ENCODE data around the gene SVIL. TPM values are rescaled to one million over a fixed set of nuclear protein-coding genes. Genes with fewer than 3 reads are reported as not detected.
"Not testable (repeated sequence)": the region's sequence is repeated elsewhere in the genome, so short reads cannot be mapped to it uniquely, and the experiment has no call there.

SVIL gene
- polyA plus RNA-seq, 12 donors: 54.5 to 267 (median 193) TPM

DNA sequence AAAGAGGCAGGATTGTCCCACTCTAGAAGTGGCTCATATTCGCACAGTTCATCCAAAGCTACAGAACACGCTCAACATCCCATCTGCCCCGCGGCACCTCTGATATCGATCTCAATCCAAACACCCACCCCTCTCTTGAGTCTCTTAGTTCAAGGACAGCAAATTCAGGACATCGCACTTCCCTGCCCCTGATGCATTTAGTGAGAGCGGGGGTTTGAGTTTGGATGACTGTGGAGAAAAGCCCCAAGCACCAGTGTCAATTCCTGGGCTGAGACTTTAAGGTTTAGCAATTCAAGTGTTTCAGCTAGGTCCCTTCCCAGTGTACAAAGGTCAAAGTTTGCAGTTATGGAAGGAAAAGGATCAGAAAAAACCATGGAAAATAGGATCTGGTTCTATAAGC, 179.7 kb downstream of the SVIL start:
- DNase-seq: no peak

GRCh38 chr10:29454250-29454649, 180.5 kb downstream of the SVIL start:
- DNase-seq: no peak

GRCh38 chr10:29452546-29452945, 182.2 kb downstream of the SVIL start:
- DNase-seq: no peak

GRCh38 chr10:29451946-29452345, 182.8 kb downstream of the SVIL start:
- DNase-seq: no peak

DNA sequence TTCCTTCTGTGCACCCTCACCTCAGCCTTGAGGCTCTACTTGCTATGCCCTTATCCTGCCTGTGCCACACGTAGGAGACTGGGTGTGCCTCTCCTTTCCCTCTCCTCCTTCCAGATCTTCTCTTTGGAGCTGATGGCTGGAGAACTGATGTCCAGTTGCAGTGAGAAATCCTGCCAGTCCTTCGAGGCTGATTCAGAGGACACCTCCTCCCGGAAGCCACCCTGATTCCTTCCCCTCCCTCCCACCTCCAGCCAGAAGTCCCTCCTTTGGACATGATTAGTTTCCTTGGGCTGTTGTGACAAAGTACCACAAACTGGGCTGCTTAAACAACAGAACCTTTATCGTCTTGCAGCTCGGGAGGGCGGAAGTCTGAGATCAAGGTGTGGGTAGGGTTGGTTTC, 184.4 kb downstream of the SVIL start:
- DNase-seq: no peak

DNA sequence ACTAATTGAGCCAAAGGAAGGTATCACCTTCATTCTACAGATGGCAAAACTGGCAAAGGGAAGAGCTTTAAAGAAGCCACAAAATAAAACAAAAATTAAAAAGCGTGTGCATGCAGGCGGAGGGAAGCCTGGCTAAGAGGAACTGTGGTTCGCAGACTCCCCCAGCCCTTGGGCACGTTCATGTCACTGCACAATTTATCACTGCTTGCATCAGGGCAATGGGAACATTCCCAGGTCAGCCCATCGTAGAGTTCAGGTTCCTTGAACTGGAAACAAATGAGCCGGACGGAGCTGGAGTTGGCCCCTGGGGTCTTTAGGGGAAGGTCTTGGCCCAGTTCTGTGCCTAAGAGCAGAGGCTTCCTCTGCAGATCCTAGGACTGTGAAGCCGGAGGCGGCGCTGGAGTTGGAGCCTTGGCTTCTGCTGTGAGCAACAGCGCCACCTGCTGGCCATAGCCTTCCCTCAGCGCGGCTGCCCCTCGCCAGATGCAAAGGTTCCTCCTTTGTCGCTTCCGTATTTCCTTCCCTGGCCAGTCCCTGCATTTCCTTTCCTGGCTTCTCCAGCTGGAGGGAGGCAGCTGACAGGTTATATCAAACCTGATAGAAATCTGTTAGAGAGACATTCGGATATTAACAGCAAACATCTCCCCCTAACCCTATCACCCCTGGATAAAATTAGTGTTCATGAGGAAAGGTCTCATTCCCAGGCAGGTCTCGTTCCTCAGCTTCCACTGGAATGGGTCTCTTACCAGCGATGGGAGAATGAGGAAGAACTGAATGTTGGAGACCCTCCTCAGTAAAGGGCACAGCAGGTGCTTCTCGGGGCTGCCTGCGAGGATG, 185.8 kb downstream of the SVIL start:
- DNase-seq: peak; percentile 87

DNA sequence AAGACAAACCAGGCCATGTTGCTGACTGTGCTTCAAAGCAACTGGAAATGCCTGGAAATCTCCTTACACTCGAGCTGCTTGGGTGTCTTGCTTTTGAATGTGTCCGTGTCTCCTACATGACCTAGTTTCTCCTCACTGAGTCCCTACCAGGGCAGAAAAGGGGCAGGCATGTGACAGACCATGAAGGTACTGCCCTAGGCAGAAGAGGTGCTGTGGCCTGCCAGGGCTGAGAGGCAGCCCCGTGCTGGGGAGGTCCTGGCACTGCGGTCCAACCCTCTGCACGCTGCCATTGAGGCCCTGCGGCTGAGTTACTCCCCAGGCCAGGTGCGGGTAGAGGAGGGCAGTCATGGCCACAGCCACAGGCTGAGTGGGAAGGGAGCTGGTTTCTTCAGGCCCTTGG, 186.6 kb downstream of the SVIL start:
- DNase-seq: no peak

- no peak for DNase-seq
These were observed 188.4 kb downstream of the SVIL start for GRCh38 chr10:29446327-29446726.

DNA sequence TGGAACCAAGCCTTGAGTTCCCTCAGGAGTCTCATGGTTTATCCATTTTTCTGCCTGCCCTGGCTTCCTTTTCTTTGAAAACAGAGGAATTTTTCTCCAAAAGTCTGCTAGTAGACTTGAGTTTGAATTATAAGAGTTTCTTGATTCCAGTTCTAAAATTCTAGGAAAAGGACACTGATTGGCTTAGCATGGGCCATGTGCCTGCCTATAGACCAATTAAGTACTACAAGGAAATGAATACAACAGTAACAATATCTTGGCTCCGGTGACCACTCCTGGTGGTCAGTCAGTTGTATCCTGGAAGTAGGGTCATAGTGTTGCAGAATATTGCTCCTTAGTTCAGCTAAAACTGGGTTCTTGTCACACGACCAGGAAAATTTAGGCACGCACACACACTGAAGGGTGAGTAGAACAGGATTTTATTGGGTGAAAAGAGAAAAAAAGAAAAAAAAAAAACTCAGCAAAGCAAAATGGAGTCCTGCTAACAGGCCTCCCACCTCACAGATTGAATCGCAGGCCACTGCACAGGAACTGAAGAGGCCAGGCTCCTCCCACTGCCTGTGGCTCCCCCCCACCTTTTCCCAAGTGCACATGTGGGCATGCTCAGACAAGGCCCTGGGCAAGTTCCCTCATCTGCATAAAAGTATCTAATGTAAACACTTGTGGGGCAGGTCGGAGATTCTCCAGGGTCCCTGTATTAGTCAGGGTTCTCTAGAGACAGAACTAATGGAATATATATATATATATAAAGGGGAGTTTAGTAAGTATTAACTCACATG, 190.8 kb downstream of the SVIL start:
- no peak for DNase-seq

- no peak for DNase-seq
These were observed 193.8 kb downstream of the SVIL start for GRCh38 chr10:29440981-29441380.

DNA sequence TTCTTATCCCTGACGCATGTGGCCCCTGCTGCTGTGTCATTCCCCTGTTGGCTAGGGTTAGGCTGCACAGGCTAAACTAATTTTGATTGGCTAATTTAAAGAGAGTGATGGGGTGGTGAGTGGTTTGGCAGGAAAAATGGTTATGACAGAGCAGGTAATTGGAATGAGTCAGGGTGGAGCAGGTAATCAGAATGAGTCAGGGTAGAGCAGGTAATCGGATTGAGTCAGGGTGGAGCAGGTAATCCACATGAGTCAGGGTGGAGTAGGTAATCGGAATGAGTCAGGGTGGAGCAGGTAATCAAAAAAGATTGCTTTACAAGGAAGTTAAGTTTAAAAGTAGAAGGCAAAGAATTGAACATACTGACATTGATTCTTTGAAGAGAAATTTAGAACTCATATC, 195.8 kb downstream of the SVIL start:
- DNase-seq: not testable (repeated sequence)

DNA sequence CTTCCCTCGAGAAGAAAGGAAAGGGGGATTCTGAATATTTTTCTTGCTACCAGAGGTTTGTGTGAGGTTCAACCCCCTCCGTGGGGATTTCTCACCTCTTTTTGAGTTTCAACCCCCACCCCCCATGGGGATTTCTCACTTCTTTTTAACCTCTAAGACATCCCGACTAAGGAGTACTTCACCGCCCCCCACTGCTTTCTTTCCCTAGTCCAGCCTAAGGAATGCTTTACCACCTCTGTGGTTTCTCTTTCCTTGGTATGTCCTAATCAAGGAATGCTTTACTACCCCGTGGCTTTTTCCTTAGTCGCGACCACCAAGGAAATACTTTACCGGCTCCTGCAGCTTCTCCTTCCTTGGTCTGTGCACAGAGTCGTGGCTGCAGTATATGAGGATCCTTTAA, 196.5 kb downstream of the SVIL start:
- no peak for DNase-seq

DNA sequence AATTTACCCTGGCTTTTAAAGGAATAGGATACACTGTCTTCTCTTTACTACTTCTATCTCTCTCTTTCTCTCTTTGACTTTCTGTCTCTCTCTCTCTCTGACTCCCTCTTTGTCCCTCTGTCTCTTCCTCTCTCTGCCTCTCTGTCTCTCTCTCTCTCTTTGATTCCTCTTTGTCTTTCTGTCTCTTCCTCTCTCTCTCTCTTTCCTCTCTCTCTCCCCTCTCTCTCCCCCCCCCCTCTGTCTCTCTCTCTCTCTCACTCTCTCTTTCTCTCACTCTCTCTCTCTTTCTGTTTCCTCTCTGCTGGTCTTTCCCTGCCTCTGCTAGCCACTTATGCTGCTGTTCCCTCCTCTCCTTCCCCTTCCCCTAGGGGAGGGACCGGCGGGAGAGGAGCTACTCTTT, 196.9 kb downstream of the SVIL start:
- no peak for DNase-seq

GRCh38 chr10:29435809-29436501, 198.8 kb downstream of the SVIL start:
- DNase-seq: no peak

- DNase-seq: no peak
These were observed 200.7 kb downstream of the SVIL start for GRCh38 chr10:29434111-29434510.

- no peak for DNase-seq
These were observed 203.1 kb downstream of the SVIL start for GRCh38 chr10:29431711-29432110.

- peak; percentile 32 for DNase-seq
These were observed 204.7 kb downstream of the SVIL start for GRCh38 chr10:29430101-29430500.

DNA sequence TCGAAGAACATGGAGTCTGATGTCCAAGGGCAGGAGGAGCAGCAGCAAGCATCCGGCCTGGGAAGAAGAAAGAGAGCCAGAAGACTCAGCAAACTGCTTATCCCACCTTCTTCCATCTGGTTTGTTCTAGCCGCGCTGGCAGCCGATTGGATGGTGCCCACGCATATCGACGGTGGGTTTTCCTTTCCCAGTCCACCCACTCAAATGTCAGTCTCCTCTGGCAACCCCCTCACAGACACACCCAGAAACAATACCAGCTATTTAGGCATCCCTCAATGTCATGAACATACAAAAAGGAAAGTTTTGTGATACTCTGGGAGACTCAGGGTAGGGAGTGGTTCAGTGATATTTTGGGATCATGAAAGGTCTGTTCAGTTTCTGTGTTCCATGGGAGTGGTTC, 206.3 kb downstream of the SVIL start:
- no peak for DNase-seq

- no peak for DNase-seq
These were observed 207.1 kb downstream of the SVIL start for GRCh38 chr10:29427667-29428066.

DNA sequence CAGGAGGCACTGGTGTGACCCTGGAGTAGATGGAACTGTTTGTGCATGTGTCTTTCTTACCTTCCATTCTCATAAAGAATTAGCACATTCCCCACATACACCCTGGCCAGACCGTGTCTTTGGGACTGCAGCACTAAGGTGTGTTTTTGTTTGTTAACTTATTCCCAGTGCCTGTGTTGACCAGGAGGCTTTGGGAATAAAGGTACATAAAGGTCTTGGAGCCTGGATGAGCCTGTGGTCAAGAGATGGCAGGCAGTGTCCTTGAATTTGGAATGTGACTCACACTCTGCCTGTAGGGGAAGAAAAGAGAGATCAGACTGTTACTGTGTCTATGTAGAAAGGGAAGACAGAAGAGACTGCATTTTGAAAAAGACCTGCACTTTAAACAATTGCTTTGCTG, 208.4 kb downstream of the SVIL start:
- DNase-seq: no peak

DNA sequence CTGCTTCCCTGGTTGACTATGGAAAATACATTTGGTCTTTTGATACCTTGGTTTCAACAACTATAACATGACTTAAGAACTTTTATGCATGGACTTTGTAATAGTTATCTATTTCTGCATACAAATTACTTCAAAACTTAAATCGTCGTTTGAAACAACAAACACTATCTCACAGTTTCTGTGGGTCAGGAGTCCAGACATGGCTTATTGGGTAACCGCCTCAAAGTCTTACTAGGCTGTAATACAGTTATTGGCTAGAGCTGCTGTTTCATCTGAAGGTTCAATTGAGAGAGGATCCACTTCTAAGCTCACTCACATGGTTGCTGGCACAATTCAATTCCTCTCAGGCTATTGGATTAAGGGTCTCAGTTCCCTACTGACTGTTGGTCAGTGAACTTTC, 210.8 kb downstream of the SVIL start:
- DNase-seq: no peak

GRCh38 chr10:29420744-29421143, 214.0 kb downstream of the SVIL start:
- no peak for DNase-seq

DNA sequence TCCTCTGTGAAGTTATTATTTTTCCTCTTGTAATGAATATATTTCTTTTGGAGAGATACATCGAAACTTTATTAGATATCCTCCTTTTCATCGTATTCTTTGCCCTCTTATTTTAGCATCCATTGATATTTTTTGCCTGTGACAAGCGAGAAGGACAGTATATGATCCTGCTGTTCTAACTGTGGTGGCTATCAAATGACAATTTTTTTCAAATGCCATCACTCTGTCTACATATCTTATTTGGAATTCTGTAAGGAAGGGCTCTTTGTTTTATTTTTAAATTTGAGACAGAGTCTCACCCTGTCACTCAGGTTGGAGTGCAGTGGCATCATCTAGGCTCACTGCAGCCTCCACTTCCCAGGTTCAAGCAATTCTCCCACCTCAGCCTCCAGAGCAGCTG, 217.4 kb downstream of the SVIL start:
- DNase-seq: no peak
